Tibial artery (tissue), 4 donors: ENCODE results near the gene FBXO27.

Source experiments
- DNase-seq, 2 donors: peaks; one replicate each; pipeline ENCODE4 v3.0.0-alpha.2; 2019
- H3K27ac ChIP-seq, 2 donors: fragments of 200-600 bp; sonication (generic) in 1 of 2; 1 replicate in 1 of 2; 2 replicates in 1 of 2; pipeline ENCODE4 v1.5.1; 2018 to 2019; ENCODE audit warnings: mild to moderate bottlenecking in 1 of 2
- H3K27me3 ChIP-seq, 2 donors: fragments of 200-600 bp; sonication (generic) in 1 of 2; one replicate each; pipeline versions ENCODE4 v1.5.1 to v1.6.0; 2016 to 2019
- H3K36me3 ChIP-seq, 3 donors: fragments of 200-600 bp; sonication (generic) in 2 of 3; one replicate each; pipeline ENCODE4 v1.5.1; 2016 to 2019; ENCODE audit warnings: mild to moderate bottlenecking in 2 of 3
- H3K4me1 ChIP-seq, 4 donors: fragments of 200-600 bp; sonication (generic) in 2 of 4; 1 replicate in 3 of 4; 2 replicates in 1 of 4; pipeline ENCODE4 v1.5.1; 2016 to 2019
- H3K4me3 ChIP-seq, 2 donors: fragments of 200-600 bp; sonication (generic) in 1 of 2; 1 replicate in 1 of 2; 2 replicates in 1 of 2; pipeline ENCODE4 v1.5.1; 2018 to 2019; ENCODE audit warnings: mild to moderate bottlenecking in 2 of 2
- H3K9me3 ChIP-seq, 3 donors: fragments of 200-600 bp; sonication (generic) in 1 of 3; one replicate each; pipeline ENCODE4 v1.5.1; 2016 to 2019
- CTCF ChIP-seq, 2 experiments: fragments of 200-600 bp in 1 of 2; fragments of 450-650 bp in 1 of 2; IDR thresholded peaks; one replicate each; pipeline ENCODE4 v1.5.1; 2017 to 2019; ENCODE audit warnings: antibody characterized with exemption in 2 of 2, mild to moderate bottlenecking in 1 of 2, moderate library complexity in 1 of 2
- intact Hi-C: fragments of 100-400 bp; cut with DNase I; formaldehyde crosslinking; loops from one replicate; pipeline ENCODE4 v1.15.0; 2023; ENCODE audit warnings: low total_unique reads

Gene FBXO27

GRCh38 chr19:39032063-39032918 is at the start of gene FBXO27:
Gene FBXO27, minus strand, starts transcription at chr19:39032549. Its CDS starts 322 bp downstream, at chr19:39032227.
- intact Hi-C loops: no loop called here
- peak in 1 of 2 donors; percentile 71 for DNase-seq
- no peaks in the 10 kb centered on the region for H3K9me3 ChIP-seq
- H3K36me3 ChIP-seq: peaks cover 0 to 11% (median 4%) of the 10 kb centered on the region in 3 donors
- peak within 1 kb of the TSS; percentile 56 to 84 for H3K4me3 ChIP-seq
- H3K27ac ChIP-seq: peak within 1 kb of the TSS; percentile 46 to 72
- TF ChIP-seq CTCF (IDR thresholded peaks at IDR 0.05): no peak
- no peaks in the 10 kb centered on the region for H3K27me3 ChIP-seq
- peaks cover 0 to 28% (median 19%) of the 10 kb centered on the region in 4 donors for H3K4me1 ChIP-seq

GRCh38 chr19:39080431-39080830 is 48.1 kb upstream of the FBXO27 start:
- intact Hi-C loops: no loop called here

GRCh38 chr19:39078436-39079200 is 46.3 kb upstream of the FBXO27 start:
- DNase-seq: no peak
- Histone ChIP-seq H3K9me3 (no peaks in the 10 kb centered on the region), H3K4me1 (peaks cover 0 to 5% (median 2%) of the 10 kb centered on the region in 4 donors), H3K36me3 (no peaks in the 10 kb centered on the region), H3K27me3 (peaks cover 0 to 48% of the 10 kb centered on the region in 2 donors), H3K4me3 (no peak overlapping the region), H3K27ac (no peak overlapping the region)
- no peak for TF ChIP-seq CTCF (IDR thresholded peaks at IDR 0.05)
- intact Hi-C loops: no loop called here

More at GRCh38 chr19:39080431-39080830, 48.1 kb upstream of the FBXO27 start:
- Histone ChIP-seq H3K27me3 (peaks cover 0 to 66% of the 10 kb centered on the region in 2 donors), H3K27ac (no peak overlapping the region), H3K36me3 (no peaks in the 10 kb centered on the region), H3K4me3 (no peak overlapping the region), H3K4me1 (peaks cover 0 to 15% (median 9%) of the 10 kb centered on the region in 4 donors), H3K9me3 (no peaks in the 10 kb centered on the region)
- no peak for DNase-seq
- TF ChIP-seq CTCF (IDR thresholded peaks at IDR 0.05): no peak

- no peaks in the 10 kb centered on the region for H3K36me3 ChIP-seq
- no peak for DNase-seq
- intact Hi-C loops: no loop called here
- H3K4me3 ChIP-seq: no peak overlapping the region
- H3K27ac ChIP-seq: no peak overlapping the region
- peaks cover 0 to 36% of the 10 kb centered on the region in 2 donors for H3K27me3 ChIP-seq
- H3K4me1 ChIP-seq: no peaks in the 10 kb centered on the region
- H3K9me3 ChIP-seq: no peaks in the 10 kb centered on the region
- no peak for TF ChIP-seq CTCF (IDR thresholded peaks at IDR 0.05)
Measured at GRCh38 chr19:39077323-39077722, 45.0 kb upstream of the FBXO27 start.

GRCh38 chr19:39074942-39075341 is 42.6 kb upstream of the FBXO27 start:
- Histone ChIP-seq H3K4me3 (no peak overlapping the region), H3K4me1 (no peaks in the 10 kb centered on the region), H3K9me3 (no peaks in the 10 kb centered on the region), H3K27ac (no peak overlapping the region), H3K27me3 (peaks cover 0 to 35% of the 10 kb centered on the region in 2 donors), H3K36me3 (no peaks in the 10 kb centered on the region)
- DNase-seq: no peak
- no peak for TF ChIP-seq CTCF (IDR thresholded peaks at IDR 0.05)
- intact Hi-C loops: no loop called here
